ENCODE data around the gene CFB.
"Not testable (repeated sequence)": the region's sequence is repeated elsewhere in the genome, so short reads cannot be mapped to it uniquely, and the experiment has no call there.

Gene CFB

GRCh38 chr6:31994421-31994820, 48.5 kb downstream of the CFB start:
- not testable (repeated sequence) for H3K4me1 Mint-ChIP-seq (ENCODE audit: low read depth); H3K27ac Mint-ChIP-seq; H3K27me3 Mint-ChIP-seq; H3K4me3 Mint-ChIP-seq; H3K9me3 Mint-ChIP-seq (ENCODE audit: low read depth); H3K36me3 Mint-ChIP-seq

- not testable (repeated sequence) for H3K9me3 Mint-ChIP-seq (ENCODE audit: low read depth); H3K36me3 Mint-ChIP-seq; H3K27ac Mint-ChIP-seq; H3K4me3 Mint-ChIP-seq; H3K27me3 Mint-ChIP-seq; H3K4me1 Mint-ChIP-seq (ENCODE audit: low read depth)
These were observed 50.5 kb downstream of the CFB start for GRCh38 chr6:31996385-31996784.

Data from activated naive CD8-positive, alpha-beta T cell (primary cell).